ENCODE results near the gene NCK2.

NCK2 gene

GRCh38 chr2:105872830-105873229 lies 128.1 kb downstream of the NCK2 start:
- no peak for DNase-seq (ENCODE audit: low read depth in 3 of 3)

GRCh38 chr2:105873281-105873680 lies 128.6 kb downstream of the NCK2 start:
- DNase-seq (ENCODE audit: low read depth in 3 of 3): no peak

GRCh38 chr2:105873721-105874120 lies 129.0 kb downstream of the NCK2 start:
- peak; percentile 33 to 71 (median 58) for DNase-seq (ENCODE audit: low read depth in 3 of 3)

GRCh38 chr2:105874466-105874865 lies 129.8 kb downstream of the NCK2 start:
- no peak for DNase-seq (ENCODE audit: low read depth in 3 of 3)

GRCh38 chr2:105875241-105875640 lies 130.5 kb downstream of the NCK2 start:
- no peak for DNase-seq (ENCODE audit: low read depth in 3 of 3)

GRCh38 chr2:105876191-105876590 lies 131.5 kb downstream of the NCK2 start:
- no peak for DNase-seq (ENCODE audit: low read depth in 3 of 3)

- no peak for DNase-seq (ENCODE audit: low read depth in 3 of 3)
Observed at GRCh38 chr2:105877945-105878344, 133.2 kb downstream of the NCK2 start.

GRCh38 chr2:105879106-105879802 lies 134.5 kb downstream of the NCK2 start:
- DNase-seq (ENCODE audit: low read depth in 3 of 3): no peak

GRCh38 chr2:105879803-105880300 lies 135.1 kb downstream of the NCK2 start:
- DNase-seq (ENCODE audit: low read depth in 3 of 3): no peak

GRCh38 chr2:105880637-105881036 lies 135.9 kb downstream of the NCK2 start:
- DNase-seq (ENCODE audit: low read depth in 3 of 3): no peak

- DNase-seq (ENCODE audit: low read depth in 3 of 3): no peak
Observed at GRCh38 chr2:105881286-105882136, 136.8 kb downstream of the NCK2 start.

- DNase-seq (ENCODE audit: low read depth in 3 of 3): no peak
Observed at GRCh38 chr2:105882341-105882740, 137.6 kb downstream of the NCK2 start.

GRCh38 chr2:105882920-105883435 lies 138.3 kb downstream of the NCK2 start:
- DNase-seq (ENCODE audit: low read depth in 3 of 3): no peak

GRCh38 chr2:105883911-105884694 lies 139.4 kb downstream of the NCK2 start:
- no peak for DNase-seq (ENCODE audit: low read depth in 3 of 3)

GRCh38 chr2:105885456-105885855 lies 140.7 kb downstream of the NCK2 start:
- no peak for DNase-seq (ENCODE audit: low read depth in 3 of 3)

- no peak for DNase-seq (ENCODE audit: low read depth in 3 of 3)
Observed at GRCh38 chr2:105886029-105886454, 141.3 kb downstream of the NCK2 start.

- no peak for DNase-seq (ENCODE audit: low read depth in 3 of 3)
Observed at GRCh38 chr2:105886687-105887086, 142.0 kb downstream of the NCK2 start.

- no peak for DNase-seq (ENCODE audit: low read depth in 3 of 3)
Observed at GRCh38 chr2:105887256-105887655, 142.5 kb downstream of the NCK2 start.

- no peak for DNase-seq (ENCODE audit: low read depth in 3 of 3)
Observed at GRCh38 chr2:105888625-105889024, 143.9 kb downstream of the NCK2 start.

- no peak for DNase-seq (ENCODE audit: low read depth in 3 of 3)
Observed at GRCh38 chr2:105889046-105889445, 144.3 kb downstream of the NCK2 start.

- DNase-seq (ENCODE audit: low read depth in 3 of 3): no peak
Observed at GRCh38 chr2:105890111-105890510, 145.4 kb downstream of the NCK2 start.

- DNase-seq (ENCODE audit: low read depth in 3 of 3): no peak
Observed at GRCh38 chr2:105890856-105891255, 146.1 kb downstream of the NCK2 start.

All from stimulated activated CD4-positive, alpha-beta T cell treated with anti-CD3 and anti-CD28 coated beads, TNF-alpha, amount 100 ng/mL, for 24 hours (primary cell).